HEK293 (cell line): ENCODE data around the gene LHFPL6.

Experiments
- CTCF ChIA-PET: fragments of 350-600 bp; formaldehyde crosslinking; extraction: SDS; loops from one replicate; lab custom pipeline; 2021; ENCODE audit warnings: antibody characterized with exemption; lab: Yijun Ruan, JAX
- POLR2A ChIA-PET: fragments of 300-600 bp; formaldehyde crosslinking; extraction: SDS; loops from one replicate; lab custom pipeline; 2020; ENCODE audit warnings: antibody characterized with exemption, inconsistent platforms; lab: Yijun Ruan, JAX
- H3K27ac ChIP-seq: fragments of 200-500 bp; sonication (Bioruptor generic); 2 replicates; pipeline ENCODE4 v1.5.1; 2014; ENCODE audit warnings: low read depth, low read length, control low read depth, inconsistent platforms; ENCODE audit errors: extremely low read depth
- H3K36me3 ChIP-seq, 2 experiments: fragments of 200-500 bp in 1 of 2; sonication (Bioruptor generic) in 1 of 2; 1 replicate in 1 of 2; 2 replicates in 1 of 2; pipeline ENCODE4 v1.5.1; 2014 to 2017; ENCODE audit warnings: inconsistent platforms in 2 of 2, low read length in 2 of 2; ENCODE audit not compliant: control insufficient read depth in 2 of 2, insufficient read depth in 1 of 2
- H3K4me1 ChIP-seq: fragments of 200-500 bp; sonication (Bioruptor generic); 2 replicates; pipeline ENCODE4 v1.5.1; 2014; ENCODE audit warnings: mild to moderate bottlenecking, low read length, inconsistent platforms; ENCODE audit not compliant: control insufficient read depth, insufficient read depth
- H3K4me3 ChIP-seq: 2 replicates; pipeline ENCODE4 v1.5.1; 2011; ENCODE audit warnings: low read depth, mild to moderate bottlenecking, control low read depth, low read length, moderate library complexity
- H3K9me3 ChIP-seq: fragments of 200-500 bp; sonication (Bioruptor generic); 2 replicates; pipeline ENCODE4 v1.5.1; 2014; ENCODE audit warnings: low read depth, low read length, inconsistent platforms; ENCODE audit not compliant: control insufficient read depth, insufficient read depth
- GLIS2 ChIP-seq: fragments of 450-650 bp; formaldehyde crosslinking; IDR thresholded peaks from 2 replicates; pipeline ENCODE4 v1.5.1; 2016; ENCODE audit warnings: missing biosample characterization, missing genetic modification characterization
- KLF8 ChIP-seq: fragments of 450-650 bp; formaldehyde crosslinking; IDR thresholded peaks from 2 replicates; pipeline ENCODE4 v1.5.1; 2016; ENCODE audit warnings: missing biosample characterization, missing genetic modification characterization
- MYNN ChIP-seq: fragments of 450-650 bp; formaldehyde crosslinking; IDR thresholded peaks from 2 replicates; pipeline ENCODE4 v1.5.1; 2016; ENCODE audit warnings: missing biosample characterization, missing genetic modification characterization, borderline replicate concordance
- OSR2 ChIP-seq: fragments of 450-650 bp; formaldehyde crosslinking; IDR thresholded peaks from 2 replicates; pipeline ENCODE4 v1.5.1; 2016; ENCODE audit warnings: missing biosample characterization, missing genetic modification characterization
- REPIN1 ChIP-seq: fragments of 450-650 bp; formaldehyde crosslinking; IDR thresholded peaks from 2 replicates; pipeline ENCODE4 v1.5.1; 2017; ENCODE audit warnings: missing biosample characterization, missing genetic modification characterization, low read depth
- ZEB2 ChIP-seq: fragments of 450-650 bp; formaldehyde crosslinking; IDR thresholded peaks from 2 replicates; pipeline ENCODE4 v1.5.1; 2016; ENCODE audit warnings: missing biosample characterization, missing genetic modification characterization
- ZNF112 ChIP-seq: fragments of 450-650 bp; formaldehyde crosslinking; IDR thresholded peaks from 2 replicates; pipeline ENCODE4 v1.5.0; 2017; ENCODE audit warnings: missing biosample characterization, missing genetic modification characterization
- ZNF157 ChIP-seq: fragments of 450-650 bp; formaldehyde crosslinking; IDR thresholded peaks from 2 replicates; pipeline ENCODE4 v1.5.1; 2016; ENCODE audit warnings: missing biosample characterization, missing genetic modification characterization
- ZNF184 ChIP-seq: fragments of 450-650 bp; IDR thresholded peaks from 2 replicates; pipeline ENCODE4 v1.5.1; 2018; ENCODE audit warnings: missing biosample characterization, mild to moderate bottlenecking, missing genetic modification characterization
- ZNF280D ChIP-seq: fragments of 450-650 bp; formaldehyde crosslinking; IDR thresholded peaks from 2 replicates; pipeline ENCODE4 v1.5.1; 2016; ENCODE audit warnings: missing biosample characterization, missing genetic modification characterization
- ZNF302 ChIP-seq: fragments of 450-650 bp; formaldehyde crosslinking; IDR thresholded peaks from 2 replicates; pipeline ENCODE4 v1.5.1; 2016; ENCODE audit warnings: missing biosample characterization, missing genetic modification characterization, low read depth
- ZNF311 ChIP-seq: fragments of 450-650 bp; formaldehyde crosslinking; IDR thresholded peaks from 2 replicates; pipeline ENCODE4 v1.5.1; 2017; ENCODE audit warnings: missing biosample characterization, missing genetic modification characterization, borderline replicate concordance
- ZNF398 ChIP-seq: fragments of 450-650 bp; formaldehyde crosslinking; IDR thresholded peaks from 2 replicates; pipeline ENCODE4 v1.5.1; 2017; ENCODE audit warnings: missing biosample characterization, missing genetic modification characterization
- ZNF404 ChIP-seq: fragments of 450-650 bp; formaldehyde crosslinking; IDR thresholded peaks from 2 replicates; pipeline ENCODE4 v1.5.1; 2017; ENCODE audit warnings: missing biosample characterization, missing genetic modification characterization
- ZNF48 ChIP-seq: fragments of 450-650 bp; formaldehyde crosslinking; IDR thresholded peaks from 2 replicates; pipeline ENCODE4 v1.5.1; 2016; ENCODE audit warnings: missing biosample characterization, missing genetic modification characterization
- ZNF529 ChIP-seq: fragments of 450-650 bp; formaldehyde crosslinking; IDR thresholded peaks from 2 replicates; pipeline ENCODE4 v1.5.1; 2017; ENCODE audit warnings: missing genetic modification characterization, missing biosample characterization; ENCODE audit not compliant: insufficient replicate concordance
- ZNF548 ChIP-seq: fragments of 450-650 bp; formaldehyde crosslinking; IDR thresholded peaks from 2 replicates; pipeline ENCODE4 v1.5.1; 2016; ENCODE audit warnings: missing biosample characterization, missing genetic modification characterization
- ZNF664 ChIP-seq: fragments of 450-650 bp; formaldehyde crosslinking; IDR thresholded peaks from 2 replicates; pipeline ENCODE4 v1.5.1; 2016; ENCODE audit warnings: missing biosample characterization, missing genetic modification characterization
- ZNF843 ChIP-seq: fragments of 450-650 bp; formaldehyde crosslinking; IDR thresholded peaks from 2 replicates; pipeline ENCODE4 v1.5.1; 2016; ENCODE audit warnings: missing biosample characterization, missing genetic modification characterization
- TF ChIP-seq, protein P1 (sequence below): fragments of 450-650 bp; formaldehyde crosslinking; IDR thresholded peaks from 2 replicates; pipeline ENCODE4 v1.5.1; 2016; ENCODE audit warnings: missing biosample characterization, missing genetic modification characterization

The LHFPL6 gene

DNA sequence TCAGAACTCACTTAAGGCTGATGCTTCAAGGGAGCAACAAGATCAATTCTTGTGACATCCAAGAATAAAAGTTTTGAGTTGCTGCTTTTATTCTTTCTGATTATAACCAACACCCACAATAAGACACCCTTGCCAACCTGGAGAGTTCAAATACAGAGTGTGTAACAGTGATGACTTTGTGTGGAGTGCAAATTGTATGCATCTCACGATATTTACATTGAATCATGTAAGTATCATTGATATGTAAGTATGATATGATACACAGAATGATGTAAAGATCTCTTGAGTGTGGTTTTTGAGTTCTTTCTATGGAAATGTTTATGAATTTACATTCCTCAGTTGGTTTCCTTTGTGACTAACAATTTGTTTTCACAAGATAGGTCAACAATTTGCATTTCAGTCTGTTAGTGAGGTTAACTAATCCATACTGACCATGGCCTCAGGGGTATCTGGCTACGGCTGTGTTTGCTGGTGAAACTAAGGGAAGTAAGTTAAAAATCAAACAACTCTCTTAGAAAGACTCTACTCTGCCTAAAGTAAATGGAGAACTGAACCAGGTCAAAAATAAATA, 12.4 kb downstream of the LHFPL6 start:
- Histone ChIP-seq H3K36me3 (no peaks in the 10 kb centered on the region), H3K27ac (no peak overlapping the region), H3K9me3 (no peaks in the 10 kb centered on the region), H3K4me1 (no peaks in the 10 kb centered on the region), H3K4me3 (no peak overlapping the region)
- CTCF ChIA-PET, result interaction anchor here (0.6 kb wide), 1 partner anchor 574 kb away, joined by 5 read pairs; no protein-coding TSS in a partner anchor
- POLR2A ChIA-PET, result no interaction called here
- TF ChIP-seq ZNF529 (tag by site-specific recombination), result no peak
- no peak for TF ChIP-seq ZNF48 (tag by site-specific recombination)
- no peak for TF ChIP-seq ZNF112
- no peak for TF ChIP-seq ZNF664 (tag by site-specific recombination)
- TF ChIP-seq REPIN1, result no peak
- no peak for TF ChIP-seq ZEB2
- TF ChIP-seq, protein P1, sequence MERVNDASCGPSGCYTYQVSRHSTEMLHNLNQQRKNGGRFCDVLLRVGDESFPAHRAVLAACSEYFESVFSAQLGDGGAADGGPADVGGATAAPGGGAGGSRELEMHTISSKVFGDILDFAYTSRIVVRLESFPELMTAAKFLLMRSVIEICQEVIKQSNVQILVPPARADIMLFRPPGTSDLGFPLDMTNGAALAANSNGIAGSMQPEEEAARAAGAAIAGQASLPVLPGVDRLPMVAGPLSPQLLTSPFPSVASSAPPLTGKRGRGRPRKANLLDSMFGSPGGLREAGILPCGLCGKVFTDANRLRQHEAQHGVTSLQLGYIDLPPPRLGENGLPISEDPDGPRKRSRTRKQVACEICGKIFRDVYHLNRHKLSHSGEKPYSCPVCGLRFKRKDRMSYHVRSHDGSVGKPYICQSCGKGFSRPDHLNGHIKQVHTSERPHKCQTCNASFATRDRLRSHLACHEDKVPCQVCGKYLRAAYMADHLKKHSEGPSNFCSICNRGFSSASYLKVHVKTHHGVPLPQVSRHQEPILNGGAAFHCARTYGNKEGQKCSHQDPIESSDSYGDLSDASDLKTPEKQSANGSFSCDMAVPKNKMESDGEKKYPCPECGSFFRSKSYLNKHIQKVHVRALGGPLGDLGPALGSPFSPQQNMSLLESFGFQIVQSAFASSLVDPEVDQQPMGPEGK, result no peak
- TF ChIP-seq OSR2 (tag by site-specific recombination), result no peak
- no peak for TF ChIP-seq ZNF302
- no peak for TF ChIP-seq ZNF280D (tag by site-specific recombination)

- no peaks in the 10 kb centered on the region for H3K36me3 ChIP-seq
- no peak overlapping the region for H3K27ac ChIP-seq
- no peak overlapping the region for H3K4me3 ChIP-seq
- H3K9me3 ChIP-seq, result no peaks in the 10 kb centered on the region
- ChIA-PET CTCF (no interaction called here), POLR2A (no interaction called here)
- no peaks in the 10 kb centered on the region for H3K4me1 ChIP-seq
- TF ChIP-seq ZNF843 (tag by site-specific recombination) (no peak), ZNF311 (no peak), KLF8 (tag by site-specific recombination) (no peak), ZNF302 (no peak), ZNF157 (tag by site-specific recombination) (no peak)
- TF ChIP-seq, all 188 proteins: peak for 0
These were observed 14.6 kb downstream of the LHFPL6 start for GRCh38 chr13:39588384-39588783.

GRCh38 chr13:39587939-39588338, 15.1 kb downstream of the LHFPL6 start:
- no peak overlapping the region for H3K4me3 ChIP-seq
- ChIA-PET POLR2A (interaction anchor here (0.7 kb wide), 1 partner anchor 10 kb away, joined by 3 read pairs; no protein-coding TSS in a partner anchor), CTCF (no interaction called here)
- H3K9me3 ChIP-seq, result no peaks in the 10 kb centered on the region
- no peak for TF ChIP-seq ZNF404
- no peak for TF ChIP-seq ZEB2
- no peak for TF ChIP-seq ZNF184 (tag by site-specific recombination)
- no peak for TF ChIP-seq MYNN (tag by site-specific recombination)
- no peak for TF ChIP-seq ZNF548 (tag by site-specific recombination)
- TF ChIP-seq GLIS2 (tag by site-specific recombination), result no peak
- TF ChIP-seq ZNF398 (tag by site-specific recombination), result no peak
- H3K36me3 ChIP-seq, result no peaks in the 10 kb centered on the region
- no peak overlapping the region for H3K27ac ChIP-seq
- no peaks in the 10 kb centered on the region for H3K4me1 ChIP-seq
